D721Med (cell line): ENCODE results near the gene FAM227A.

Source experiments
- DNase-seq: peaks from one replicate; pipeline ENCODE4 v3.0.0; 2011; ENCODE audit warnings: low spot score; ENCODE audit not compliant: insufficient read length
- FAIRE-seq: peaks from 2 replicates; lab custom pipeline; 2011; peaks lifted over from hg19 to GRCh38; lab: Jason Lieb, UNC
- TF ChIP-seq, protein P1 (sequence below): IDR thresholded peaks from 2 replicates; pipeline ENCODE4 v1.5.1; 2012; ENCODE audit warnings: mild to moderate bottlenecking, control low read depth; ENCODE audit not compliant: insufficient read depth; ENCODE audit errors: missing control alignments

Gene FAM227A

GRCh38 chr22:38638728-38639127 lies 17.5 kb downstream of the FAM227A start:
- FAIRE-seq (no peak), DNase-seq (no peak)
- TF ChIP-seq, protein P1, sequence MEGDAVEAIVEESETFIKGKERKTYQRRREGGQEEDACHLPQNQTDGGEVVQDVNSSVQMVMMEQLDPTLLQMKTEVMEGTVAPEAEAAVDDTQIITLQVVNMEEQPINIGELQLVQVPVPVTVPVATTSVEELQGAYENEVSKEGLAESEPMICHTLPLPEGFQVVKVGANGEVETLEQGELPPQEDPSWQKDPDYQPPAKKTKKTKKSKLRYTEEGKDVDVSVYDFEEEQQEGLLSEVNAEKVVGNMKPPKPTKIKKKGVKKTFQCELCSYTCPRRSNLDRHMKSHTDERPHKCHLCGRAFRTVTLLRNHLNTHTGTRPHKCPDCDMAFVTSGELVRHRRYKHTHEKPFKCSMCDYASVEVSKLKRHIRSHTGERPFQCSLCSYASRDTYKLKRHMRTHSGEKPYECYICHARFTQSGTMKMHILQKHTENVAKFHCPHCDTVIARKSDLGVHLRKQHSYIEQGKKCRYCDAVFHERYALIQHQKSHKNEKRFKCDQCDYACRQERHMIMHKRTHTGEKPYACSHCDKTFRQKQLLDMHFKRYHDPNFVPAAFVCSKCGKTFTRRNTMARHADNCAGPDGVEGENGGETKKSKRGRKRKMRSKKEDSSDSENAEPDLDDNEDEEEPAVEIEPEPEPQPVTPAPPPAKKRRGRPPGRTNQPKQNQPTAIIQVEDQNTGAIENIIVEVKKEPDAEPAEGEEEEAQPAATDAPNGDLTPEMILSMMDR, result no peak

DNA sequence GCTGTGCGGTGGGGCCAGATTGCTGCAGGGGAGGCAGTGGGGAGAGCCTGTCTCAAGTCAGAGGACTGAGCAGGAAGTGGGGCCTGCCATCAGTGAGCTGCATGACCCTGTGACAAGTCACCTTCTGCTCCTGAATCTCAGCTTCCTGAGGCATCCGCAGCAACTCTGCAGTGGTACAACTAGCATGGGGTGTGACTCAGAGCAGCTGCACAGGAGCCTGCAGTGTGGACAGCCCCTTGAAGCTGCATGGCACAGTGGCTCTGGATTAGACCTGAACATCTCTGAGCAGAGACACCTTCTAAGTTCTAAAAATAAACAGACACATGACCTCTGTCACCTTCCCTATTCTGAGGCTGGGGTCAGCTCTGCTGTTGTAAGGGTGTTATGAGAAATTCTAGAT lies 18.0 kb downstream of the FAM227A start:
- TF ChIP-seq, protein P1, result no peak
- DNase-seq (no peak), FAIRE-seq (no peak)

DNA sequence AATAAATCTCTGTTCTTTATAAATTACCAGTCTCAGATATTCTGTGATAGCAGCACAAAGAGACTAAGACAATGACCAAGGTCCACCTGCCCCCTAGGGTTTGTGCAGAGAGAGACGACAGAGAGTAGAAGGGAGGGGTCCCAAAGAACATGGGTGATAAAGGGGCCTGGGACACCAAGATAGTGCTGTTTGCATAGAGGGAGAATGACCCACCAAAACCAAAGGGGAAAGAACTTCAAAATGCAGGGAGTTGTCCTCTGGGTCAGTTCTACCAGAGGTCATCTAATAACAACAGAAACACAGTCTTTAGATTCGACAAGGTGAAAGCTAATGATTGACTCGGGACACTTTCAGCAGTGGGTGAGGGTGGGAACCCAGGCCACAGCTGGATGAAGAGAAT lies 23.7 kb downstream of the FAM227A start:
- FAIRE-seq (no peak), DNase-seq (no peak)
- TF ChIP-seq, protein P1, result no peak

DNA sequence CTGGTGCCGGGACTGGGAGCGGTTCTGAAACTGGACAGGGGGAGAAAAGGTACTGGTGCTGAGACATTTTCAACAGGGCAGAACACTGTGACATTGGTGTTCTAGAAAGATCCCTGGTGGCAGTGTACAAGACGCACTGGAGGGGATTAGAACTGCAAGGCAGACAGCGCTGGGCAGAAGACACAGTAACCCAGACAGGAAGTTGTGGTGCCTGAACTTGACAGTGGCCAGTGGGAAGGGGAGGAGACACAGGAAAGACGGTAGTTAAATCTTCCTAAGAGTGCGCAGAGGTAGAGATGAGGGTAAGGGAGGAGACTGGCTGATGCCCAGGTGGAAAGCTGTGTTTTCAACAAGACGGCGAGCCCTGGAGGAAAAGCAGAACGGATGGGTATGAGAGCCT lies 24.5 kb downstream of the FAM227A start:
- DNase-seq (no peak), FAIRE-seq (no peak)

GRCh38 chr22:38629108-38629507 lies 27.1 kb downstream of the FAM227A start:
- DNase-seq (no peak), FAIRE-seq (no peak)
- TF ChIP-seq, protein P1, result no peak

More for the DNA sequence above, 24.5 kb downstream of the FAM227A start:
- TF ChIP-seq, protein P1, result no peak

DNA sequence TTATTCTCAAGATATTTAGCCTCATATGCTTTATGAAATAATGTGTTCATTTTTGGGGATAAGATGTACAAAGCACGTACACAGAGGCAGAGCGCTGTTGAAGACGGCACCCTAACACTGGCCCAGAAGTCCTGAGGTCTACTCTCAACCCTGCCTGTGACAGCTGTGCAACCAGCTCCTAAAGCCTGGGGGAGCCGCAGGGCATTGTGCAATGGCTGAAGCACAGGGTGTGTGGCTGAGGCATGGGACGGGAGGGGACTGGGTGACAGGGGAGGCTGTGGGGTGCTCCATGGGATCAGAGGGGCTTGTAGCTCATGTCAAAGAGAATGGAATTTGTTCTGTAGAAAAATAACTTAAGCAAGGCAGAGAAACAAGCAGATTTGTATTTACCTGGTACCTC lies 27.7 kb downstream of the FAM227A start:
- no peak for FAIRE-seq
- TF ChIP-seq, protein P1, result no peak
- no peak for DNase-seq

DNA sequence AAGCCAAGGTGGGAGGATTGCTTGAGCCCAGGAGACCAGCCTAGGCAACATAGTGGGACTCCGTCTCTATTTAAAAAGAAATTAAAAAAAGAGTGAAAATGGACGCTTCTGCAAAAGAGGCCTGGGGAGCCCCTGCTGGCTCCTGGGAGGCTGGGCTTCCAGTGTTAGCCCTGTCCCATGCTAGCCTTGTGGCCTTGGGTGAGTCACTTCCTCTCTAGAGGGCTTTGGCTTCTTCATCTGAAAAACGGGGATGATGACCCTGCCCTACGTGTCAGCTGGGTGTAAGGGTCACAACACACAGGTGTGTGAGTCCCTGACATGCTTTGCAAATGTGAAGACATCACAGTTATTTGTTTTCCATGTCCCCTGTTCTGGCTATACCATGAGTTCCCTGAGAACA lies 32.8 kb downstream of the FAM227A start:
- FAIRE-seq, result no peak
- DNase-seq, result no peak

More for the DNA sequence above, 32.8 kb downstream of the FAM227A start:
- TF ChIP-seq, protein P1, result no peak
